ENCODE data around the gene SLC25A43. TPM values are rescaled to one million over a fixed set of nuclear protein-coding genes. Genes with fewer than 3 reads are reported as not detected.
"Not testable (repeated sequence)": the region's sequence is repeated elsewhere in the genome, so short reads cannot be mapped to it uniquely, and the experiment has no call there.

The SLC25A43 gene
- total RNA-seq, 1 donor from 2014 or later: 20.3 TPM

- DNase-seq (ENCODE audit: low spot score) (no peak), ATAC-seq (no peak)
- intact Hi-C loops (cut with DNase I): no loop called here
These were observed 2.4 kb downstream of the SLC25A43 start for GRCh38 chrX:119401569-119401968.

- intact Hi-C loops (cut with DNase I): no loop called here
- ATAC-seq: no peak
- DNase-seq (ENCODE audit: low spot score): no peak
These were observed 3.5 kb downstream of the SLC25A43 start for GRCh38 chrX:119402588-119402987.

GRCh38 chrX:119406776-119407175, 7.6 kb downstream of the SLC25A43 start:
- no peak for ATAC-seq
- intact Hi-C loops (cut with DNase I): no loop called here

GRCh38 chrX:119407681-119408080, 8.5 kb downstream of the SLC25A43 start:
- DNase-seq (ENCODE audit: low spot score) (no peak), ATAC-seq (no peak)
- intact Hi-C loops (cut with DNase I): no loop called here

More at GRCh38 chrX:119406776-119407175, 7.6 kb downstream of the SLC25A43 start:
- no peak for DNase-seq (ENCODE audit: low spot score)

GRCh38 chrX:119410027-119410819, 11.1 kb downstream of the SLC25A43 start:
- peak; percentile 86 for ATAC-seq
- peak; percentile 65 for DNase-seq (ENCODE audit: low spot score)

GRCh38 chrX:119410854-119411253, 11.7 kb downstream of the SLC25A43 start:
- ATAC-seq: peak; percentile 31
- intact Hi-C loops (cut with DNase I): no loop called here
- no peak for DNase-seq (ENCODE audit: low spot score)

More at GRCh38 chrX:119410027-119410819, 11.1 kb downstream of the SLC25A43 start:
- intact Hi-C loops (cut with DNase I): no loop called here

GRCh38 chrX:119411959-119412358, 12.8 kb downstream of the SLC25A43 start:
- DNase-seq (ENCODE audit: low spot score) (no peak), ATAC-seq (no peak)
- intact Hi-C loops (cut with DNase I): no loop called here

GRCh38 chrX:119417376-119417775, 18.2 kb downstream of the SLC25A43 start:
- intact Hi-C loops (cut with DNase I): no loop called here
- no peak for DNase-seq (ENCODE audit: low spot score)
- no peak for ATAC-seq

GRCh38 chrX:119417842-119418241, 18.7 kb downstream of the SLC25A43 start:
- intact Hi-C loops (cut with DNase I): no loop called here

GRCh38 chrX:119419146-119419545, 20.0 kb downstream of the SLC25A43 start:
- DNase-seq (ENCODE audit: low spot score) (no peak), ATAC-seq (no peak)
- intact Hi-C loops (cut with DNase I): no loop called here

More at GRCh38 chrX:119417842-119418241, 18.7 kb downstream of the SLC25A43 start:
- ATAC-seq (no peak), DNase-seq (ENCODE audit: low spot score) (no peak)

GRCh38 chrX:119419898-119420297, 20.8 kb downstream of the SLC25A43 start:
- ATAC-seq (no peak), DNase-seq (ENCODE audit: low spot score) (no peak)
- intact Hi-C loops (cut with DNase I): no loop called here

GRCh38 chrX:119421016-119421705, 22.0 kb downstream of the SLC25A43 start:
- DNase-seq (ENCODE audit: low spot score) (no peak), ATAC-seq (no peak)
- intact Hi-C loops (cut with DNase I): no loop called here

GRCh38 chrX:119423631-119424030, 24.5 kb downstream of the SLC25A43 start:
- ATAC-seq: no peak
- intact Hi-C loops (cut with DNase I): no loop called here
- no peak for DNase-seq (ENCODE audit: low spot score)

GRCh38 chrX:119424999-119425398, 25.9 kb downstream of the SLC25A43 start:
- ATAC-seq (no peak), DNase-seq (ENCODE audit: low spot score) (no peak)
- intact Hi-C loops (cut with DNase I): no loop called here

- DNase-seq (ENCODE audit: low spot score): no peak
- intact Hi-C loops (cut with DNase I): no loop called here
- peak; percentile 73 for ATAC-seq
These were observed 28.1 kb downstream of the SLC25A43 start for GRCh38 chrX:119427024-119427794.

GRCh38 chrX:119427795-119428185, 28.7 kb downstream of the SLC25A43 start:
- no peak for ATAC-seq
- DNase-seq (ENCODE audit: low spot score): no peak
- intact Hi-C loops (cut with DNase I): no loop called here

GRCh38 chrX:119429471-119429870, 30.3 kb downstream of the SLC25A43 start:
- no peak for DNase-seq (ENCODE audit: low spot score)
- intact Hi-C loops (cut with DNase I): no loop called here
- no peak for ATAC-seq

GRCh38 chrX:119441295-119441694, 42.2 kb downstream of the SLC25A43 start:
- intact Hi-C loops (cut with DNase I); DNase-seq (ENCODE audit: low spot score); ATAC-seq: not testable (repeated sequence)

GRCh38 chrX:119442286-119442685, 43.1 kb downstream of the SLC25A43 start:
- no peak for DNase-seq (ENCODE audit: low spot score)
- no peak for ATAC-seq
- intact Hi-C loops (cut with DNase I): no loop called here

GRCh38 chrX:119453202-119453601, 54.1 kb downstream of the SLC25A43 start:
- no peak for ATAC-seq
- intact Hi-C loops (cut with DNase I): no loop called here
- no peak for DNase-seq (ENCODE audit: low spot score)
